ENCODE data around the gene FBXL7.

Gene FBXL7

DNA sequence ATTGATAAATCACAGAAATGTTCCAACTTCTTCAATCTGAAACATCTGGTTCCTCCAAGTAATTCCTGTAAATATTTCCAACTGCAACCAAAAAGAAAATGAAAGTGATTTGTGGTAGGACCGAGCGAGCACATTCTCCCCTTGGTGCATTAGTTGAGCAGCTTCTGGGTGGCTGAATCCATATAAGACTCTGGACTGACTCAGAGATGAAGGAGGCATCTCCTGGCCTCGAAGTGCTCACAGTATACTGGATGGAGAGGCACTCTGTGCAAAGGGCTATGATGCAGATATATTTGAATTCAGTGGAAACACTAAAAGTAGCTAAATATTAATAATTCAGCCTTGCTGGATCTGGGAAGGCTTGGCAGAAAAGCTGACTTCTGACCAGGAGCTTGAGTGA lies 414.7 kb downstream of the FBXL7 start:
- DNase-seq = no peak

DNA sequence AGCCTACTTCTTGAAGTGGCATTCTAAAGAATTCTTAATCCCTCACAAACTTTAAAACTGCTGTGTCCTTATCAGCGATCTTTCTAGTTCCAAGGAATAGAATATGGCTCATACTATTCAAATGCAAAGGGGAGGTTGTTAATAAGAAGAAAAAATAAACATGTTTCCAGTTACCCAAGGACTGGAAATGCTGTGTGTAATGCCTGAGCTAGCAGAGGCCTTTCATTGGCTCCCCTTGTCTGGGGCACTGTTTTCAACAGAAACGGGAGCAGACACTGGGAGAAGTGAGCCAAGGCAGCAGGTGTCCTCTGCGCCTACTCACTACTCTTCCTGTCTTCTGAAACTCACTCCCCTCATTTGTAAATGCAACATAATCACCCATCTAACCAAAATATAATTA lies 426.6 kb downstream of the FBXL7 start:
- no peak for DNase-seq

DNA sequence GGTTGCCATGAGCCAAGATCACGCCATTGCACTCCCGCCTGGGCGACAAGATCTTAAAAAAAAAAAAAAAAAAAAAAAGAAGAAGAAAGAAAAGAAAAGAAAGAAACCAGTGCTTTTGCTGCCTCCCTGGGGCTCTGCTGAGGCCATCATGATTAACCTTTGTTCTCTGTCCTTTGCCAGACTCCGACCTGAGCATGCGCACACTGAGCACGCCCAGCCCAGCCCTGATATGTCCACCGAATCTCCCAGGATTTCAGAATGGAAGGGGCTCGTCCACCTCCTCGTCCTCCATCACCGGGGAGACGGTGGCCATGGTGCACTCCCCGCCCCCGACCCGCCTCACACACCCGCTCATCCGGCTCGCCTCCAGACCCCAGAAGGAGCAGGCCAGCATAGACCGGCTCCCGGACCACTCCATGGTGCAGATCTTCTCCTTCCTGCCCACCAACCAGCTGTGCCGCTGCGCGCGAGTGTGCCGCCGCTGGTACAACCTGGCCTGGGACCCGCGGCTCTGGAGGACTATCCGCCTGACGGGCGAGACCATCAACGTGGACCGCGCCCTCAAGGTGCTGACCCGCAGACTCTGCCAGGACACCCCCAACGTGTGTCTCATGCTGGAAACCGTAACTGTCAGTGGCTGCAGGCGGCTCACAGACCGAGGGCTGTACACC lies 427.9 kb downstream of the FBXL7 start:
- no peak for DNase-seq

DNA sequence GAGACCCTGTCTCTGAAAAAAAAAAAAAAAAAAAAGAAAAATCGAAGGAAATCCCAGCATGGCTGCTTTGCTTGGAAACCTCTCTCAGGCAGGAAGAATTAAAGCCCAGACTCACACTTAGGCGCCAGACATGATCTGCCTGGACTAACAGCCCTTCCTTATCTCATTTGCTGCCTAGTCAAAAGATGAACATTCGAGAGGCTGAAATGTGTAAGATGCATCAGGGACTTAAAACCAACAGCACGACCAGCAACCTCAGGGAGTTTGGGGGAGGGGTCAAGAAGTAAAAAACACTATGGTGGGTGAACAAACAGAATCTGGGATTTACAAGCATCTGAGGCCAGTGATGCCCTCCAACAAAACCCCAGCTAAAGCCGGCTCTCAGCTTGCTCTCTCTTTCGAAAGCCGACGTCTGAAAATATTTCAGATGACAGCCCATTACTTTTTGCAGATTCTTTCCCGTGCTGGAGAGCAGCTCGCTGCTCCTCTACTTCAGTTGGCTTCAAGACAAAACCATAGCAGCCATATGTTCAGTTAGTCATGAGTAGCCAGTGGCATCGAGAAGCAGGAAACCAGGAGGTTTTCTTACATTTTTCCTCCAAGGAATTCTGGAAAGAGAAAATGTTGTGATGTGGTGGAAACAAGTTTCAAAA lies 429.8 kb downstream of the FBXL7 start:
- DNase-seq = no peak

DNA sequence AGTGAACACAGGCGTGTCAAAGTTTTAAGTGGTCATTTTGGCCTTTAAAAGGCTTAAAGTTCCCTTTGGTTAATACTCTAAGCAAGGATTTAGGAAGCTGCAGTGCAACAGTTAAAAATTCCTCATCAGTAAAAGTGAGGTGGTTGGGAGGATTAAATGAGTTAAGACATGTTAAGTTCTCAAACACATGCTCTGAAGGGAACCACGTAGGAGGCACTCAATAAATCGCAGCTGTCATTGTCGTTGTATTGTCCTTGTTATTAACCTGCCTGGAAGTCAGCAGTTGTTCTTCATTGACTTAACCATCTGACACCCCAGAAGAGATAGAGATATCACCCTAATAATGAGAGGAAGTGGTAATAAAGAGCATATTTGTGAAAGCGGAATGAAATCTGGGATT lies 432.1 kb downstream of the FBXL7 start:
- DNase-seq = no peak

DNA sequence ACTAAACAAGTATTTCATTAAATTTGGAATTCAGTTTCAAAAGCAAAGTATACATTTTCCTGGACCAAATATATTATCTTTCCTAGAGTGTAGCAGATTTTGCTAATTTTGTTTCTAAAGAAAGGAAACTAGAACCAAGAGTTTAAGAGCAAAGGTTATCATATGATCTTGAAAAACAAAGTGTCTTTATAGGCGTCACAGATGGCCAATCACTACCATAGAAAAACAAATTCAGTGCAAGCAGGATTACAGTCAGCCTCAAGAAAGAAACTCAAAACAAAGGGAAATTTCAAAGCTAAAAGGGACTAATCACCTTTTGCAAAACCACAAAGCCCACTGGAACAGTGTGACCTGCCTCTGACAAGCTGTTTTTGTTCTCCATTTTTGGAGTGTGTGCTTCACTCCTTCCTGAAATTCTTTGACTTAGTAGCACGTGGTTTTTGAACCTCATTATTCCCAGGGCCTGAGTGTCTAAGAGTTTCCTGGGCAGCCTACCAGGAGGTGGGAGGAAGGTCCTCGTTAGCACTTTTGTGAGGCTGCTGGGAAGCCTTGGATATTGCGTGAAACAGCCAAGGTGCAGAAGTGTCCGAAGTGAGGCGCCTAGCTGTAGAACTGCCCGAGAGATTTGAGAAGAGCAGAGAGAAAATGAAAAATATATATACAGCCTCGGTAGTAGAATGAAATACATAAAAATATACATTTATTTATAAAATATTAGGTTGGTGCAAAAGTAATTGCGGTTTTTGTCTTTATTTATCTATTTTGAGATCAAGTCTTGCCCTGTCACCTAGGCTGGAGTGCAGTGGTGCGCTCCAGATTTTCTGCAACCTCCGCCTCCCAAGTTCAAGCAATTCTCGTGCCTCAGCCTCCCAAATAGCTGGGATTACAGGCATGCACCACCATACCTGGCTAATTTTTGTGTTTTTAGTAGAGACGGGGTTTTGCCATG lies 433.6 kb downstream of the FBXL7 start:
- no peak for DNase-seq

DNA sequence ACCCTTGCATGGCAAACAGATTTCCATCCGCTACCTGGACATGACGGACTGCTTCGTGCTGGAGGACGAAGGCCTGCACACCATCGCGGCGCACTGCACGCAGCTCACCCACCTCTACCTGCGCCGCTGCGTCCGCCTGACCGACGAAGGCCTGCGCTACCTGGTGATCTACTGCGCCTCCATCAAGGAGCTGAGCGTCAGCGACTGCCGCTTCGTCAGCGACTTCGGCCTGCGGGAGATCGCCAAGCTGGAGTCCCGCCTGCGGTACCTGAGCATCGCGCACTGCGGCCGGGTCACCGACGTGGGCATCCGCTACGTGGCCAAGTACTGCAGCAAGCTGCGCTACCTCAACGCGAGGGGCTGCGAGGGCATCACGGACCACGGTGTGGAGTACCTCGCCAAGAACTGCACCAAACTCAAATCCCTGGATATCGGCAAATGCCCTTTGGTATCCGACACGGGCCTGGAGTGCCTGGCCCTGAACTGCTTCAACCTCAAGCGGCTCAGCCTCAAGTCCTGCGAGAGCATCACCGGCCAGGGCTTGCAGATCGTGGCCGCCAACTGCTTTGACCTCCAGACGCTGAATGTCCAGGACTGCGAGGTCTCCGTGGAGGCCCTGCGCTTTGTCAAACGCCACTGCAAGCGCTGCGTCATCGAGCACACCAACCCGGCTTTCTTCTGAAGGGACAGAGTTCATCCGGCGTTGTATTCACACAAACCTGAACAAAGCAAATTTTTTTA lies 436.7 kb downstream of the FBXL7 start:
- DNase-seq = no peak

DNA sequence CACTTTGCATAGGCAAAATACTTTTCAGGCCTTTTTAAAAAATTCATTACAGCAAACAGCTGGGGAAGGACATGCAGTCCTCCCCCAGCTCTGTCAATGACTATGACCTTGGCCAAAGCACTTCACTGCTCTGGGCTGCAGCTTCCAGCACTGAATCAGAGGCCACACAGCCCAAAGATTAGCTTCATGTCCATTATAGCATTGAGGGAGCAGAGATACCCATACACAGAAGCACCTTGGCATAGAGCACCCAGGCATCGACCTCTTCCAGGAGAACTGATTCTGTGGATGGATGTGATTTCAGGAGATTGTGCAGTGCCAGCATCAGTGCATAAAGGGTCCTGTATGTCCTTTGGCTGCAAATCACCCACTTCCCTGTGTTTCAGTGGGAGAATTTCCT lies 437.7 kb downstream of the FBXL7 start:
- no peak for DNase-seq

DNA sequence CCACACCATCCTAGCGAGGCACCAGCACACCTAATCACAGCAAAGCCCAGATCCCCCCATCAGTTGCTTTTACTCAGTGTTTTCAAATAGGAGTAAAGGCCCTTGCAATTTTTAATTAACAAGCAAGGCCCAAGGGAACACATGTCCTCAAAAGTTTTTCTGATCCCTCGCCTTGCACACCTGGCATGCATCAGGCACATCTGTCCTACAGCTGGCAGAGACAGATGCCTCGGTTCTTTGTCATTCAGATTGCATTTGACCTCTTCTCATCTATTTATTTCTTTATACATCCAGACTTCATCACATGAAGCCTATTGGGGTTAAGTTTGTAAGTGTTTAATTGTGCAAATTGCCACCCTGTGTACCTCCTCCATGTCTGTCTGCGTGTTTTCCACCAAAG lies 438.2 kb downstream of the FBXL7 start:
- no peak for DNase-seq

DNA sequence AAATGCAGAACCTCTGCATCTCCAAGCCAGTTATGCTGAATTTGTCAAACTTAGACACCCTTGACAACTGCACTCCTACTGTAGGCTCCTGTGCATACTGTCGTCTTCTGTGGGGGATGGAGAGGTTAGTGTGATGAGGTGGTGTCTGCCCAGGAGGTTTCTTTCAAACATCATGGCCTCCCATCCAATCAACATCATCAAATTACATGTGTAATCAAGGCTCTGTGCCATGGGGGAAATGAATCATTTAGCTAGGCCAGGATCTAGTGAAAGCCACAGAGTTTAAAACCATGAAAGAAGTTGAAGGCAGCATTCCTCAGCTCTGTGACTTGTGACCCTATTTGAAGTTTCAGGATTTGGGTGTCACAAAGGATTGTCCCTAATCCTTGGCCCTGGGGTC lies 439.0 kb downstream of the FBXL7 start:
- no peak for DNase-seq

DNA sequence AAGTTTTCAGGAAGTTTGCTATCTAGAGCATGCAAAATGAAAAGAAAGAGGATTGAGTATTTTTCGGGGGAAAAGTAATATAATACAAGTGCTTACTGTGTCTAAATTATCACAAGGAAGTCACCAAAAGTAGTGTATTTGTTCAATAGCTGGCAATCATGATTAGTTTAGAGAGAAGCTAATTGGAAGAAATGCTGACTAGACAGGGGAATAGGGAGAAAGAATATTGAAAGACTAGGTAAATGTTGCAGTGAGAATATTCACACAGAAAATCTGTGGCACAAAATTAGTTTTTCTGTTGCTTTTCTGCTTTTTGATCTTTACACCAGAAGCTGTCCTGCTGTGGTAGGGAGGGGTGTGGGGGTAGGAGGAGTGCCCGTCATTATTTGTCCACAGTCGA lies 440.9 kb downstream of the FBXL7 start:
- DNase-seq = no peak

DNA sequence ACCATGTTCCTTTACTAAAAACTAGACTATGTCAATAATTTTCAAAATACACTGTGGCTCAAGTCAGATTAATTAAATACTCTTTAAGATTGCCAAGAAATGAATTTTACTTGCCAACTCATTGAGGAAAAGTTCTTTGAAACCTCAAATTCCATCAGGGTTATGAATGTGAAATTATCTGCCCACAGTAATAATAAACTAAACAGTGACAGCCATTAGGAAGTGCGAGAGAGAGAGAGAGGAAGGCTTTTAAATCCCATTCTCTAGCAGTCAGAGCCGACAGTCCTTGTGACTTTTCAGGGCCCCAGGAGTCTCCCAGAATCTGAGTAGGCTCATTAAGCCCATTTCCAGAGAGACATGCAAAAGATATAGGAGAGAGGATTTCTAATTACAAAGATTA lies 443.5 kb downstream of the FBXL7 start:
- DNase-seq = no peak

DNA sequence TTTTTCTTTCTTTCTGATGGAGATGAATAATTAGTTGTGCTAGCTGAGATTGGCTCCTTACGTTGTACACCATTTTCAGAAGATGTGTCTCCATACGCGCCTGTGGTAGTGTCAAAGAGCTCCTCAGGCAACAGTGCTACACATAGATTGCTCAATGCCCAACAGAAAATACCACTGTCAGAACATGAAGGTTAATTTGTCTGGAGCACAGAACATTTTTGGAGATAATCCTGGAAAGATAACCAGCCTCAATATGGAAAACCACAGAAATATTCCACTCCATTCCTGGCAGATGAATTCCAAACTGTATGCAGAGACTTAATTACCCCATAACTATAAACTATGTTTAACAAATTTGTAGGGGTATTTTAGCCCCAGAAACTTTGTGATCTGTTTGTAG lies 446.0 kb downstream of the FBXL7 start:
- no peak for DNase-seq

DNA sequence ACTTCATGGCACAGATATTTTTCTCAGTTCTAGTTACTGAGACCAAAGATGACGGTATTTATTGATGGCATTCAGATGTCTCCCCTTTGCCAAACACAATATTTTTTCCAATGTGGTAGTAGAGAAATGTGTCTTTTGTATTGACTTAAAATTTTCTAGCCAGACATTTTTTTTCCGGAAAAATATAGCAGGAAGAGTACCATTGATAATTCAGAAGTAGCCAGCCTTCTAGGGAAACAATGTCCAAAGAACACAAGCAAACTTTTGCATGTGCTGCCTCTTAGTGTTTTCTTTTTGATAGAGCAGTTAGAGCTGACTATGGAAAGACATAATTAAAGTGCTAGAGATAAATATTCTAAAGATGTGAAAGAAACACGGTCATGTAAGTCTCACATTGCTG lies 448.2 kb downstream of the FBXL7 start:
- DNase-seq = no peak

DNA sequence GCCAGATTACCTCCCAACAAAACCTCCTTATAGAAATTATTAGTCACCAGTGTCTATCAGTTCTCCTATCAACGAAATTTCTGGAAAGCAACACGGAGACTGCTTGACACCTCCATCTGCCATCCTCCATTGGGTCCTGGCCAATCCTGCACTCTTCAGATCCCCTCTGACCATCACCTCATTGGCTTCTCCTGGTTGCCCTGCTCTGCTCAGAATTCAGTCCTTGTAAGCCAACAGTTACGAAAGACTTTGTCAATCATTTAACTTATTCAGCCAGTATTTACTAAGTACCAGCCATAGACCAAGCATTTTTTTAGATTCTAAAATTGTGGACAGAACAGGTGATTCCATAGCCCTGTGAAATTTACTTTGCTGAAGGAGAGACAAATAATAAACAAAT lies 451.1 kb downstream of the FBXL7 start:
- DNase-seq = no peak

DNA sequence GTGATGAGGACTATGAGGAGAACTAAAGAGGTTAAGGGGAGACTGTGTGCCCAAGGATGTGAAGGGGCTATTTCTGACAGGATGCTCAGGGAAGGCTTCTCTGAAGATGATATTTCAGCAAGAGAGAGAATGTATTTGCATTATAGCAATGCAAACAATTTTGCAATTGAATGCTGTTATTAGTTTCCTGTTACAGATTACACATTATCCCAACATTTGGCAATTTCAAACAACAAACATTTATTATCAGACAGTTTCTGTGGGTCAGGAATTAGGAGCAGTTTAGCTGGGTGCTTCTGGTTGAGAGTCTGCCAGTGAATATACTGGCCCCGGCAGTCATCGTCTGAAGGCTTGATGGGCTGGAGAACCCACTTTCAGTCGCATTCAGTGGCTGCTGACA lies 451.6 kb downstream of the FBXL7 start:
- no peak for DNase-seq

DNA sequence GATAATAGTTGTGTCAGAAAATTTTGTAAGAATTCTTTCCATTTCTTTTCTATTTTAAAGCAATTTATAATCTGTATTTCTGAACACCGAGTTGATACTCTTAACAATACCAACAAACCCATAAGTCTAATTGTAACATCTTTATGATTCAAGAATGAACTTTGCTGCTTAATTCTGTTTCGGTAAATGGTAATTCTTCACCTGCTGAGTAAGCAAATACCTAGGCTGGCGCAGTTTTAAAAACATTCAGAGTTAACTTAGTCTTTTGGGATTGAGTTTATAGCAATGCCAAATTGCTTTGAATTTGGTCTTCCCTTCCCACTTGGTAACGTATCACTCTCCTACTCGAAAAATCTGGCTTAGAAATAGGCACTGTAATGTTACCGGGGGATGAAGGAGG lies 456.6 kb downstream of the FBXL7 start:
- DNase-seq = no peak

DNA sequence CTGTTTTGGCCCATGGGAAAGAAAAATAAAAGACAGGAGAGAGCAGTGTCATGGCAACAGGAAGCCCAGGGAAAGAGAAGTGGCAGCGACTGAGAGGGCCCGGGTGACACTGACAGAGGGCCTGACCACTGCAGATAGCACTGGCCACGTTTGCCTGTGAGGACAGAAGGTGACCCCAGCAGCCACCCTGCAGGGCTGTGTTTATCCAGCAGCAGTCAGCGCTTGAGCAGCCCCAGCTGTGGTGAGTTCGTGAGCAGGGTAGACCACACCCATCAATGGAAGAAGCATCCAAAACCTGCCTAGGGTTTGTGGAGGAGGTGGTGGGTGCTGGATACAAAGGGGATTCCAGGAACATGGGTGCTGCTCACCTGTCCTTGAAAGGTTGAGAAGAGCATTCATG lies 457.1 kb downstream of the FBXL7 start:
- no peak for DNase-seq

DNA sequence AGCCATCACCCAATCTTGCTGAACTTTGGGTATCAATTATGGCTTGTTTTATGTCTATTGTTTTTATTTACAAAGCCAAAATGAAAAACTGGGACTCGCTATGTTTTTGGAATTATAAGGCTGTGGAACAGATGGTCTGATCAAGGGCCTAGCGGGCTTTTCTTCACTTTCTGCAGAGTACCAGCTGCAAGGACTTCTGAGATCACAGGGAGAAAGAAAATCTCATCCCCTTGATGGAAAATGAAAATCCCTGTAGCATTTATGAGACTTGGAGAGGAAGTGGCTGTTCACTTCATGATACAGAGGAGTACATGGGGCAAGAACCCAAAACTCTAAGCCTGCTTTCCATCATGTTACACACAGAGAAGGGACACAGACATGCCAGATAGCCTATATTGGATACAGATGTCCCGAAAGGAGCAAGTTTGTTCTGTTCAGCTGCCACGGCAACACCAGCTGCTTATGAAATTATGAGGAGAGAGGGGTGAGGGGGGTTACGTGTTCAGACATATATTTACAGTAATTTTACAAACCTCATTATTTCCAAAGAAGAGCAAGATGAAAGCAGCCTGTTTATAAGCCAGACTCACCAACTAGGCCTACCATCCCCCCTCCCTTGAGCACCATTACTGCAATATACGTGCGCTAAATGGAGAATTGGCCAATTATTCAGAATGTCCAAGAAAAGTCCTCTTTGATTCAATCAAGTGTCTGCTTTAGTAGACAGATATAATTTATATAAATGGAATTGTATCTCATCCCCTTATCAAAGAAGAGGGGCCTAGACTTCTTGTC lies 459.6 kb downstream of the FBXL7 start:
- DNase-seq = no peak

DNA sequence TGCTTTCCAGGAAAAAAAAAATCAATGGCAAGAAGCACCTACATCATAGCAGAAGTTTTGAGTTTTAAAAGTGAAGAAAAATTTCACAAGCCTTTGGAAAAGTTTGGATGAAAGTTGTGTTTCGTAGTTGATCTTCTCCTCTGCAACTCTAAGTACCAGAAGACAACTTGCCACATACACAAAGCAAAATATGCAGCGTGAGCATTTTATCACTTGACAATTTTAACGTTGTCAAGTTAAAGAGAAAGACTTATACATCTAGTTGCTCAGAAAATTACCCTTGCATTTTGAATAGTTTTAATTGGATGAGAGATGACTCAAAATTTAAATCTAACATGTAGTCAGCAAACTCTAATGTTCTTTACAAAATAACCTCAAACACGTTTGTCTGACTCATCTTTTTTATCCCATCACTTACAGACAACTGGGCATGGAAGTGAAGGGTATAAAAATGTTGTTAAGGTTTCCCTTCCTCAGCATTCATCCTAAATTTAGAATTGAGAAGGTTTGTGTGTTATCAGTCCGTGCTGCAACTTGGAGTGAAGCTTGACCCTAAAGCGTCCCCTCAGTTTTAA lies 466.2 kb downstream of the FBXL7 start:
- DNase-seq = no peak

DNA sequence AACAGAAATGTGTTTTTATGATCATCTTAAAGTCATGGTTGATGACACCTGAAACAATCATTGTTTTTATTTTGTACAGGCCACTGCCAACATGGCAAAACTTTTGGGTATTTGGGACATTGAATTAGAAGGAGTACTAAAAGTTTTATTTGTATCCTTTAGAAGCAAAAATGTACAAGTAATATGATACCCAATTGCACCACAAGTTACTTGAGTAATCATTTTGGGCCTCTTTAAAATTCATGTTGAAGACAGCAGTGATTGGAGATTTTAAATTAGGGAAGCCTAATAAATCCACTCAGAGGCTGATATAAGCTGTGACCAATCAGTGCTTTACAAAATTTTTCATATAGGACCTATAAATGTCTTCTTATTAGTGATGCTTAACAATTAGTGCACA lies 466.7 kb downstream of the FBXL7 start:
- no peak for DNase-seq

DNA sequence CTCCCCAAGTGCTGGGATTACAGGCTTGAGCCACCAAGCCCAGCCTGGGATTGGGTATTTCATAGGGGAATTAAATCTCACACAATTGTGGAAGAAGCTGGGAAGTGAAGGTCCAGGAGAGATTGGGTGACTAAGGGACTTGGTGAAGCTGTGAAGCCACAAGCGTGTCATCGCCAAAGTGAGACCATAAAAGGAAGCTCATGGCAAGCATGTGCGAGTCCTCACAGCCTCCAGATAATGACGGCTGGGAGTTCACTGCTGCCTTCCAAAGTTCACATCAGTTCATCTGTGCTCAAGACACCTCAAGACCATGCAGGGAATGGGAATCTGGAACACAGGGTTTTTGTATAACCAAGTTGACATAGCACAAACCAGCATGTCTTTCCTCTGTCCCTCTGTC lies 469.0 kb downstream of the FBXL7 start:
- no peak for DNase-seq
